Activated naive CD4-positive, alpha-beta T cell treated with anti-CD3 and anti-CD28 coated beads, Interleukin-2, amount 10 ng/mL, durations not matched to agents 7 days and 5 days (primary cell): Measurements from ENCODE around the gene GIMAP1.
A peak's percentile ranks its signal among the peaks of the same experiment; 100 is the strongest.

Source experiments
- CTCF ChIA-PET: fragments of 350-600 bp; sonication (Branson Sonifier 250); formaldehyde crosslinking; loops from one replicate; lab custom pipeline; 2021; ENCODE audit warnings: antibody characterized with exemption; lab: Charles Lee
- DNase-seq: peaks from one replicate; pipeline ENCODE4 v3.0.0-alpha.2; 2020
- H3K27ac Mint-ChIP-seq: one replicate; pipeline ENCODE4 v1.8.0; 2021; ENCODE audit warnings: mild to moderate bottlenecking, moderate library complexity, mixed read lengths
- H3K27me3 Mint-ChIP-seq: one replicate; pipeline ENCODE4 v1.8.0; 2021; ENCODE audit warnings: mild to moderate bottlenecking, mixed read lengths
- H3K36me3 Mint-ChIP-seq: one replicate; pipeline ENCODE4 v1.8.0; 2021; ENCODE audit warnings: mixed read lengths
- H3K4me1 Mint-ChIP-seq: one replicate; pipeline ENCODE4 v1.8.0; 2021; ENCODE audit warnings: mixed read lengths
- H3K4me3 Mint-ChIP-seq: one replicate; pipeline ENCODE4 v1.8.0; 2021; ENCODE audit warnings: mild to moderate bottlenecking, moderate library complexity, mixed read lengths
- H3K9me3 Mint-ChIP-seq: one replicate; pipeline ENCODE4 v1.8.0; 2021; ENCODE audit warnings: mixed read lengths

Gene GIMAP1

DNA sequence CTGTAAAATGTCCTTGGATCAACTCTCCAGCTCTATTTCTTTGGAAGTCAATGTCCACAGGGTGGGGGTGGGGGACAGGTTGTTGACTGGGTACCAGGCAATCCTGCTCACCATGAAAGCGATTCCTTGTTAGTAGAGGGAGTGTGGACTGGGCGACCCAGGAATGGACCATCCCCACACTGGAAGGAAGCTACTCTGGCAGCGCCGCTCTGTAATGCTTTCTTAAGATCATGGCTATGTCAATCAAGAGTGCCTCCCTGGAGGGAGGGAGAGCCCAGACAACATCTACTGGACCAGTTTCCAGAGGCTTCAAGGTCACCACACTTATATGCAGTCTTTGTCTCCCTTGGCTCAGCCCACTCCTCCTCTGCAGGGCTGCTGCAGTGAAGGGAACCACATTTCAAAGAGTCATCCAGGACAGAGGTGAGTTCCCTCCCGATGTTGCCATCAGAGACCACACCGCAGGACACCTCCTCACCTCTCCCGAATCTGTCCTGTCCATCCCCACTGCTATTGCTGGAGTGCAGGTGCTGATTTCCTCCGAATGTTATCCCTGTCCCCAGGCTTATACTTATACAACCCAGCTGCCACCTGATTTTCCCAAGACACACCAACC lies 27.7 kb downstream of the GIMAP1 start:
- H3K4me3 Mint-ChIP-seq = peak overlapping the region; percentile 88
- H3K27me3 Mint-ChIP-seq = no peaks in the 10 kb centered on the region
- CTCF ChIA-PET = interaction anchor here (1.3 to 3.1 kb wide), 3 partner anchors 11 to 295 kb away, joined by 4 to 16 read pairs (median 5); no protein-coding TSS in a partner anchor
- peaks cover 79% of the 10 kb centered on the region for H3K36me3 Mint-ChIP-seq
- no peaks in the 10 kb centered on the region for H3K9me3 Mint-ChIP-seq
- no peak for DNase-seq
- peaks cover 93% of the 10 kb centered on the region for H3K4me1 Mint-ChIP-seq
- peak overlapping the region; percentile 93 for H3K27ac Mint-ChIP-seq

DNA sequence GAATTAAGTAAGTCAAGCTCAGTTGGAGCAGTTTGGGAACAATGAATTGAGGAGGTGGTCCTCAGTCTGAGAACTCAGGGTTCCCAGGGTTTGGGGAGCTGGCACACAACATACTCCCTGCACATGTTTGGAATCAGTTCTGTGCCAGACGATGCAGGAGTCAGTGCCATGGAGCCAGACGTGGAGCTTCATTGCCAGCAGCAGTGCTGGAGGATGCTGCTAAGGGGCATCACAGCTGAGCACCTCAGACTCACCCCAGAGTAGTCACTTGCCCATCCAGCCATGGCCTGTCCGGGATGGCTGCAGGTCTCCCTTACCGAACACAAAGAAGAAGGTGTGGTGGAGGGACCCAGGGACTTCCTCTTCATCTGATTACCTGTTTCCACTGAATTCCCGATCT lies 28.7 kb downstream of the GIMAP1 start:
- no peak for DNase-seq
- Mint-ChIP-seq H3K4me1 (peaks cover 98% of the 10 kb centered on the region), H3K9me3 (no peaks in the 10 kb centered on the region), H3K36me3 (peaks cover 72% of the 10 kb centered on the region), H3K27me3 (no peaks in the 10 kb centered on the region), H3K27ac (peak overlapping the region; percentile 84), H3K4me3 (peak overlapping the region; percentile 88)
- CTCF ChIA-PET = interaction anchor here (1.8 to 3.1 kb wide), 2 partner anchors 10 to 296 kb away, joined by 5 to 16 read pairs; no protein-coding TSS in a partner anchor

DNA sequence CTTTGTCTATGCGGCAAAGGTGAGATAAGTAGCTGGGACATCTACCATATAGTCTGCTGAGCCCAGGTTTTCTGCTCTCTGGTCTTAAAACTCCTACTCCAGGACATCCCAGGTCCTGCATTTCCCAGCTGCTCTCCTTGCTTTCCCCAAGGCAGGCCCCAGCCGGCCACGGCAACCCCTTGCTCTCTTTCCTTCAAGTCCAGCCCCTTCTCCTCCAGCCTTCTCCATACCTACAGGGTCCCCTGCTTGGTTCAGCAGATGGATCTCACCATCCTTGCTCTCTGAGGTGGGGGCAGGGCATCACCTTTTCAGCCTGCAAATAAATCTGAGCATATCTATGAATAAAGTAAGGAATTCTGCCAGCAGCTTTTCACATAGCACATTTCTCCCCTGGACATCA lies 29.5 kb downstream of the GIMAP1 start:
- H3K4me1 Mint-ChIP-seq = peaks cover 98% of the 10 kb centered on the region

DNA sequence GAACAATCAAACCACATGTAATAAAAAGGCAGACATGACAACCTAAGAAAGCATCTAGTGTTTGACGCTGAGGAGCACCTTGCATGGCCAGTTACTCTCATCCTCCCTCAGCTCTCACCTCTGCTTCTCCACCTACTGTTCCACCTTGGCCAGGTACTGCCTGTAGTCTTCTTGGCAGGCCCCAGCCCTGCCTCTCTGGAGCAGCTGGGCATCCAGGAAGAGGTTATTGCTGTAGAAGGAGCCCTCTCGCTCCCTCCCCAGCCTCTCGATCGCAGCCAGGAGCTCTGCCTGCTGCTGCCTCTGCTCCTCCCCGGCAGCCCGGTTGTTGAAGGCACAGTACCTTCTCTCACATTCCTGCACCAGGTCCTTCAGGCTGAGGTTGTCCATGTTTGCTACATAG lies 30.5 kb downstream of the GIMAP1 start:
- H3K27me3 Mint-ChIP-seq = no peaks in the 10 kb centered on the region
- H3K27ac Mint-ChIP-seq = peak overlapping the region; percentile 50
- H3K36me3 Mint-ChIP-seq = peaks cover 60% of the 10 kb centered on the region
- DNase-seq = no peak
- no peaks in the 10 kb centered on the region for H3K9me3 Mint-ChIP-seq
- H3K4me1 Mint-ChIP-seq = peaks cover 93% of the 10 kb centered on the region
- H3K4me3 Mint-ChIP-seq = no peak overlapping the region
- CTCF ChIA-PET = interaction anchor here (1.5 to 3.1 kb wide), 2 partner anchors 8 to 10 kb away, joined by 3 to 16 read pairs; no protein-coding TSS in a partner anchor

More for the DNA sequence above, 29.5 kb downstream of the GIMAP1 start:
- Mint-ChIP-seq H3K27ac (peak overlapping the region; percentile 84), H3K4me3 (peak overlapping the region; percentile 88), H3K27me3 (no peaks in the 10 kb centered on the region), H3K9me3 (no peaks in the 10 kb centered on the region), H3K36me3 (peaks cover 70% of the 10 kb centered on the region)
- CTCF ChIA-PET = interaction anchor here (1.5 to 3.1 kb wide), 3 partner anchors 9 to 296 kb away, joined by 3 to 16 read pairs (median 5); no protein-coding TSS in a partner anchor
- DNase-seq = no peak

DNA sequence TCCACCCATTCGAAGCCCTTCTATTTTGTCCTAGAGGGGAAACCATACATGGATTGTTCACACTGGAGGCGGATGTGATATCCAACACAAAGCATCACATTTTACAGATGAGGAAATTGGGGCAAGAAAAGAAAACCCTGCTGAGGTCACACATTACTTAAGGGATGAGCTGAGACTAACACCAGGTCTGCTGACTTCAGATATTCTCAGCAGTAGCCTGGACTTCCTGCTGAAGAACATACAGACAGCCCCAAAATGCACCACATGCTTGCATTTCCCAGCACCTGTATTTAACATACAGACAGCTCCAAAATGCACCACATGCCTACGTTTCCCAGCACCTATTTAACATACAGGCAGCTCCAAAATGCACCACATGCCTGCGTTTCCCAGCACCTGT lies 32.0 kb downstream of the GIMAP1 start:
- H3K4me1 Mint-ChIP-seq = peaks cover 89% of the 10 kb centered on the region
- DNase-seq = no peak
- no peaks in the 10 kb centered on the region for H3K27me3 Mint-ChIP-seq
- H3K36me3 Mint-ChIP-seq = peaks cover 50% of the 10 kb centered on the region
- peak overlapping the region; percentile 73 for H3K27ac Mint-ChIP-seq
- H3K4me3 Mint-ChIP-seq = no peak overlapping the region
- CTCF ChIA-PET = interaction anchor here (0.6 to 0.8 kb wide), 3 partner anchors 34 to 299 kb away, joined by 3 read pairs; partner anchors contain the start of gene GIMAP4
- H3K9me3 Mint-ChIP-seq = no peaks in the 10 kb centered on the region

GRCh38 chr7:150751702-150752101 lies 35.3 kb downstream of the GIMAP1 start:
- Mint-ChIP-seq H3K4me3 (no peak overlapping the region), H3K27me3 (no peaks in the 10 kb centered on the region), H3K27ac (peak overlapping the region; percentile 42), H3K4me1 (peaks cover 89% of the 10 kb centered on the region), H3K9me3 (no peaks in the 10 kb centered on the region), H3K36me3 (peaks cover 20% of the 10 kb centered on the region)
- no peak for DNase-seq
- CTCF ChIA-PET = interaction anchor here (0.9 kb wide), 1 partner anchor 9 kb away, joined by 4 read pairs; no protein-coding TSS in a partner anchor

DNA sequence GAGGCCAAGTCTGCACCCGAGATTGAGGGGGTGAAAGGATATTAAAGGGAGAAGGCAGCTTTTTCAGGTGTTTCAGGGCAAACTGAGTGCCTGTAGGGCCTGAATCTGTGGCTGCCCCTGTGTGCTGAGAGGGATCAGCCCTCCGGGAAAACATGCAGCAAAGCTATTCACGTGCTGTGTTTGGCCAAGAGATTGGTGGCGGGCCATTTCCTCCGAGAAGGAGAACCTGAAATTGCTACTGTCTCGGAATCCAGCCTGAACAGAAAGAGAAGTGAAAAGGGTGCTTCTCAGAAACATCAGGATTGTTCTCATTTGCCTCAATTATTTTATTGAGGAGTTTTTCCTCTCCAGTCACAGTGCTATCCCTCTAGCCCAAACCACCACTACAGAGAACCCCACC lies 36.8 kb downstream of the GIMAP1 start:
- H3K36me3 Mint-ChIP-seq = peaks cover 11% of the 10 kb centered on the region
- H3K27me3 Mint-ChIP-seq = no peaks in the 10 kb centered on the region
- H3K27ac Mint-ChIP-seq = peak overlapping the region; percentile 67
- CTCF ChIA-PET = interaction anchor here (0.9 to 4.7 kb wide), 3 partner anchors 20 to 303 kb away, joined by 3 to 72 read pairs (median 30); partner anchors contain the start of genes GIMAP4 and GIMAP8
- H3K9me3 Mint-ChIP-seq = no peaks in the 10 kb centered on the region
- DNase-seq = no peak
- peaks cover 85% of the 10 kb centered on the region for H3K4me1 Mint-ChIP-seq
- no peak overlapping the region for H3K4me3 Mint-ChIP-seq

GRCh38 chr7:150753826-150754603 lies 37.6 kb downstream of the GIMAP1 start:
- H3K4me1 Mint-ChIP-seq = peaks cover 77% of the 10 kb centered on the region
- H3K9me3 Mint-ChIP-seq = no peaks in the 10 kb centered on the region
- CTCF ChIA-PET = interaction anchor here (0.7 to 4.7 kb wide), 9 partner anchors 8 to 347 kb away, joined by 3 to 72 read pairs (median 6); partner anchors contain the start of genes GIMAP4, GIMAP6 and GIMAP8

GRCh38 chr7:150754951-150755350 lies 38.5 kb downstream of the GIMAP1 start:
- Mint-ChIP-seq H3K36me3 (peaks cover 11% of the 10 kb centered on the region), H3K4me3 (peak overlapping the region; percentile 71), H3K27me3 (no peaks in the 10 kb centered on the region), H3K4me1 (peaks cover 68% of the 10 kb centered on the region), H3K9me3 (peaks cover under 1% of the 10 kb centered on the region), H3K27ac (peak overlapping the region; percentile 96)
- no peak for DNase-seq
- CTCF ChIA-PET = interaction anchor here (1.1 to 4.7 kb wide), 15 partner anchors 9 to 314 kb away, joined by 3 to 72 read pairs (median 6); partner anchors contain the start of genes GIMAP1, GIMAP4, GIMAP6 and GIMAP8

More at GRCh38 chr7:150753826-150754603, 37.6 kb downstream of the GIMAP1 start:
- Mint-ChIP-seq H3K36me3 (peaks cover 11% of the 10 kb centered on the region), H3K4me3 (peak overlapping the region; percentile 31), H3K27ac (peak overlapping the region; percentile 92), H3K27me3 (no peaks in the 10 kb centered on the region)
- DNase-seq = no peak

DNA sequence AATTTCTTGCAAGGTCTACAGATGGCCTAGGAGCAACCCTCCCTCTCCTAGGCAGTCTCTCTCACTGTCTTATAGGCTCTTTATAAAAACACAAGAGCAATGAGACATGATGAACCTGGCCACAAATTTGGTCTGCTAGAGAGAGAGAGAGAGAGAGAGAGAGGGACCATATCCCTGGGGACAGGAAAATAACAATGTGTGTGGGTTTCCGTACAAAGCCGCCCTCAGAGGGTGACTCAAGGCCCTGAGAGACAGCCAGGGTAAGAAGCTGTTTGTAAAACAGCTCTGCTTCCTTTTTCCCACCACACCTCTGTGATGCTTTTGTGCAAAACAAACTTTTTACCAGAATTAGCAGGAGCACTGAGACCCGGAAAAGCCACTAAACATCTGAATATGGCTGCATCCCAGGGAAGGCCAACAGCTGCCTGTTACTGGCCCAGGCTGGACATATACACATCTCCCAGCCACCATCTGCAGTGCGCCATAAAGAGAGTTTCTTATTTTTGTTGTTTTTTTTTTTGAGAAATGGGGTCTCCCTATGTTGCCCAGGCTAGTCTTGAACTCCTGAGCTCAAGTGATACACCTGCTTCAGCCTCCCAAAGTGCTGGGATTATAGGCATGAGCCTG lies 39.2 kb downstream of the GIMAP1 start:
- H3K4me1 Mint-ChIP-seq = peaks cover 61% of the 10 kb centered on the region
- peak overlapping the region; percentile 71 for H3K4me3 Mint-ChIP-seq
- H3K27ac Mint-ChIP-seq = peak overlapping the region; percentile 96
- DNase-seq = peak; percentile 86
- no peaks in the 10 kb centered on the region for H3K27me3 Mint-ChIP-seq
- peaks cover 6% of the 10 kb centered on the region for H3K9me3 Mint-ChIP-seq
- CTCF ChIA-PET = interaction anchor here (0.7 to 4.7 kb wide), 18 partner anchors 10 to 315 kb away, joined by 3 to 72 read pairs (median 6); partner anchors contain the start of genes GIMAP1, GIMAP4, GIMAP6 and GIMAP8
- peaks cover 11% of the 10 kb centered on the region for H3K36me3 Mint-ChIP-seq

DNA sequence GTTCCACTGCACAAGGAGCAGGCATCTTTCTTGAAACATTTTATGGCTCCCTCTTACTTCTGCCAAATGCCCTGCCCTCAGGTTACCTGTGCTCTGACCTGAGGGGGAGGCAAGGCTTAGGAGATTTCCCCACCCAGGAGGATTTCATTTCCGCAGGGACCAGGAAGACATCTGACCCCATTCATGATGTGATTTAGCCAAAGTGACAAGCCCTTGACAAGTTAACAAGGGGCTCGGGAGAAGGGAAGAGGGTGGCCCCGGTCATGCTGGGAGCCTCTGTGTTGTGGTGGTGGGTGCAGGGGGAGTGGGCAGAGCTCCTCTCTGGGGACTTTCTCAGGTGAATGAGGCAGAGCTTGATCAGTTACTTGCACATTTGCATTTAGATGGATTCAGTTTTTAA lies 39.8 kb downstream of the GIMAP1 start:
- no peak for DNase-seq
- H3K4me3 Mint-ChIP-seq = peak overlapping the region; percentile 71
- H3K36me3 Mint-ChIP-seq = peaks cover 10% of the 10 kb centered on the region
- peaks cover 58% of the 10 kb centered on the region for H3K4me1 Mint-ChIP-seq
- no peaks in the 10 kb centered on the region for H3K27me3 Mint-ChIP-seq
- H3K9me3 Mint-ChIP-seq = peaks cover 7% of the 10 kb centered on the region
- H3K27ac Mint-ChIP-seq = peak overlapping the region; percentile 96
- CTCF ChIA-PET = interaction anchor here (0.7 to 4.7 kb wide), 19 partner anchors 10 to 349 kb away, joined by 3 to 72 read pairs (median 6); partner anchors contain the start of genes GIMAP1, GIMAP4, GIMAP6 and GIMAP8

DNA sequence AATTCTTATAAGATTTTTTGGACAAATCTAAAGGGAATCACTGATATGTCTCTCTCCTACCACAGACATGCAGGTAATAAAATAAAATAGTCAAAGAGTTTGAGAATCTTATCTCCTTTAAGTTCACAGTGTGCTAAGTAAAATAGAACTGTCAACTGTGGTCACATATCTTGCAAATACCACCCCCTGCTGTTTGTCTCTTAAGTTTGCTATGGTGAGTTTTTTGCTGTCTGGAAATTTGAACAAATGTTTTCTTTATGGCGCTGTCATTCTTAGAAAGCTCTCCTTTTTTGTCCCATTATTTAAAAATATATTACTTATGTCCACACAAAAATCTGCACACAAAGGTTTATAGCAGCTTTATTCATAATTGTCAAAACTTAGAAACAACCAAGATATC lies 40.4 kb downstream of the GIMAP1 start:
- peaks cover 54% of the 10 kb centered on the region for H3K4me1 Mint-ChIP-seq
- CTCF ChIA-PET = interaction anchor here (0.7 to 4.7 kb wide), 10 partner anchors 10 to 350 kb away, joined by 3 to 72 read pairs (median 4); partner anchors contain the start of genes GIMAP4 and GIMAP8
- H3K27me3 Mint-ChIP-seq = no peaks in the 10 kb centered on the region
- peak overlapping the region; percentile 71 for H3K4me3 Mint-ChIP-seq
- peak overlapping the region; percentile 96 for H3K27ac Mint-ChIP-seq
- H3K9me3 Mint-ChIP-seq = peaks cover 14% of the 10 kb centered on the region
- H3K36me3 Mint-ChIP-seq = peaks cover 17% of the 10 kb centered on the region
- DNase-seq = no peak

- no peak overlapping the region for H3K4me3 Mint-ChIP-seq
- no peak overlapping the region for H3K27ac Mint-ChIP-seq
- DNase-seq = no peak
- peaks cover 15% of the 10 kb centered on the region for H3K36me3 Mint-ChIP-seq
- peaks cover 32% of the 10 kb centered on the region for H3K4me1 Mint-ChIP-seq
- H3K9me3 Mint-ChIP-seq = peaks cover 17% of the 10 kb centered on the region
- CTCF ChIA-PET = interaction anchor here (0.7 to 2.2 kb wide), 5 partner anchors 19 to 437 kb away, joined by 3 to 12 read pairs (median 4); partner anchors contain the start of gene LRRC61
- no peaks in the 10 kb centered on the region for H3K27me3 Mint-ChIP-seq
Observed at GRCh38 chr7:150759479-150759878, 43.1 kb downstream of the GIMAP1 start.
